ENCODE measurements around the gene MRPS34. TPM values are rescaled to one million over a fixed set of nuclear protein-coding genes. Genes with fewer than 3 reads are reported as not detected.

MRPS34 gene
- polyA plus RNA-seq, 1 donor (not counting 4 experiments of a cell fraction or from before 2014, with no cell fraction given), result 74.3 TPM

DNA sequence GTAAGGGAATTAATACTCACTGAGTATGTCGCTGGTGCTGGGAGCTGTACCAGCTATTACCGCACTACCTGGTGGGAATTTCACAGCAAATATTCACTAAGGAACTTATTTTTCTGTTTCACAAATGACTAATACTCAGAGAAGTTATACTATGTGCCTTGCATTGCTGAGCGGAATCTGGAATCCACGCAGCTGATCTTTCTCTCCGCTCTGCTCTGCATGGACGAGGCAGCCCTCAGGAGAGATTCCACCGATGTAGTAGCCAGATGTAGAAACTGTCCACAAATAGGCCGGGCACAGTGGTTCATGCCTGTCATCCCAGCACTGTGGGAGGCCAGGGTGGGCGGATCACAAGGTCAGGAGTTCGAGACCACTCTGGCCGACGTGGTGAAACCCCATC, 18.7 kb downstream of the MRPS34 start:
- Histone ChIP-seq H3K27ac (ENCODE audit: control insufficient read depth, insufficient read depth, low read length) (peak overlapping the region; percentile 78), H3K79me2 (ENCODE audit: control insufficient read depth, insufficient read depth, low read length) (no peaks in the 10 kb centered on the region), H3K4me2 (ENCODE audit: control insufficient read depth, extremely low read depth, insufficient read depth, low read depth, low read length) (no peak overlapping the region), H3K9ac (ENCODE audit: control insufficient read depth, extremely low read depth, insufficient read depth, low read length) (peak overlapping the region; percentile 64), H3K4me3 (ENCODE audit: control insufficient read depth in 2 of 3, extremely low read depth in 1 of 3, insufficient read depth in 2 of 3, low read depth in 1 of 3, low read length in 3 of 3) (no peak overlapping the region), H3K9me3 (ENCODE audit: control insufficient read depth, low read depth, low read length) (no peaks in the 10 kb centered on the region), H3K36me3 (ENCODE audit: control insufficient read depth in 2 of 2, extremely low read depth in 1 of 2, insufficient read depth in 2 of 2, low read length in 2 of 2) (peaks cover 9 to 23% of the 10 kb centered on the region in 2 experiments), H3K4me1 (ENCODE audit: control insufficient read depth, extremely low read depth, insufficient read depth, low read length) (peaks cover 19% of the 10 kb centered on the region), H3K9me1 (ENCODE audit: control insufficient read depth, extremely low read depth, insufficient read depth, low read length) (peaks cover 2% of the 10 kb centered on the region), H2AFZ (ENCODE audit: control insufficient read depth, low read length) (no peak overlapping the region), H4K20me1 (ENCODE audit: control insufficient read depth, extremely low read depth, insufficient read depth, low read length) (no peaks in the 10 kb centered on the region), H3K27me3 (ENCODE audit: control insufficient read depth, extremely low read depth, insufficient read depth, low read length) (no peaks in the 10 kb centered on the region)
- FAIRE-seq (no peak), DNase-seq (ENCODE audit: low read depth, low spot score) (no peak)
- TF ChIP-seq, protein P1, sequence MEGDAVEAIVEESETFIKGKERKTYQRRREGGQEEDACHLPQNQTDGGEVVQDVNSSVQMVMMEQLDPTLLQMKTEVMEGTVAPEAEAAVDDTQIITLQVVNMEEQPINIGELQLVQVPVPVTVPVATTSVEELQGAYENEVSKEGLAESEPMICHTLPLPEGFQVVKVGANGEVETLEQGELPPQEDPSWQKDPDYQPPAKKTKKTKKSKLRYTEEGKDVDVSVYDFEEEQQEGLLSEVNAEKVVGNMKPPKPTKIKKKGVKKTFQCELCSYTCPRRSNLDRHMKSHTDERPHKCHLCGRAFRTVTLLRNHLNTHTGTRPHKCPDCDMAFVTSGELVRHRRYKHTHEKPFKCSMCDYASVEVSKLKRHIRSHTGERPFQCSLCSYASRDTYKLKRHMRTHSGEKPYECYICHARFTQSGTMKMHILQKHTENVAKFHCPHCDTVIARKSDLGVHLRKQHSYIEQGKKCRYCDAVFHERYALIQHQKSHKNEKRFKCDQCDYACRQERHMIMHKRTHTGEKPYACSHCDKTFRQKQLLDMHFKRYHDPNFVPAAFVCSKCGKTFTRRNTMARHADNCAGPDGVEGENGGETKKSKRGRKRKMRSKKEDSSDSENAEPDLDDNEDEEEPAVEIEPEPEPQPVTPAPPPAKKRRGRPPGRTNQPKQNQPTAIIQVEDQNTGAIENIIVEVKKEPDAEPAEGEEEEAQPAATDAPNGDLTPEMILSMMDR (optimal IDR thresholded peaks at IDR 0.05 in 1 of 3, IDR thresholded peaks at IDR 0.05 in 1 of 3, conservative IDR thresholded peaks at IDR 0.05 in 1 of 3; ENCODE audit: extremely low read depth in 1 of 3, insufficient read depth in 2 of 3, low read length in 3 of 3), result no peak
- TF ChIP-seq EZH2 (IDR thresholded peaks at IDR 0.05; ENCODE audit: low read length), result no peak
- dilution Hi-C loops (cut with MboI; ENCODE audit: extremely low pct_ligation_motif_present, low sequenced_read_pairs), result no loop called here

DNA sequence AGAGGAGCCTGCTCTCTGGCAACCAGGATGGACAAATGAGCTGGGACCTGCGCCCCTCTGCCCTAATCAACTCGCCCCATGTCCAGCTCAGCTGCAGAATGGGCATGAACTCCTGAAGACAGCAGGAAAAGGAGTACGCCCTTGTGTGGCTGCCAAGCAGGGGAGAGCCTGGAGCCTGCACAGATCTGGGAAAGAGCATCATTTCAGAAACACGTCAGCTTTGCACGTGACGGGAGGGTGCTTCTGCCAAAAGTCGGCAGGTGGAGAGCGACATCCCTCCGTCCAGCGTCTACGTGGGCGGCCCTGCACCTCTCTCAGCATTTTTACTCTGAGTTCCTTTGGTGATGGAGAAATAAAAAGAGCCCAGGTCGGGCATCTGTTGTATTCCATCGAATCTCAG, 20.1 kb downstream of the MRPS34 start:
- dilution Hi-C loops (cut with MboI; ENCODE audit: extremely low pct_ligation_motif_present, low sequenced_read_pairs), result no loop called here
- peaks cover 19% of the 10 kb centered on the region for H3K4me1 ChIP-seq (ENCODE audit: control insufficient read depth, extremely low read depth, insufficient read depth, low read length)
- no peaks in the 10 kb centered on the region for H3K9me3 ChIP-seq (ENCODE audit: control insufficient read depth, low read depth, low read length)
- no peak overlapping the region for H3K4me2 ChIP-seq (ENCODE audit: control insufficient read depth, extremely low read depth, insufficient read depth, low read depth, low read length)
- H3K79me2 ChIP-seq (ENCODE audit: control insufficient read depth, insufficient read depth, low read length), result no peaks in the 10 kb centered on the region
- no peak overlapping the region for H3K27ac ChIP-seq (ENCODE audit: control insufficient read depth, insufficient read depth, low read length)
- H4K20me1 ChIP-seq (ENCODE audit: control insufficient read depth, extremely low read depth, insufficient read depth, low read length), result no peaks in the 10 kb centered on the region
- DNase-seq (ENCODE audit: low read depth, low spot score) (no peak), FAIRE-seq (no peak)
- no peak overlapping the region for H3K9ac ChIP-seq (ENCODE audit: control insufficient read depth, extremely low read depth, insufficient read depth, low read length)
- no peaks in the 10 kb centered on the region for H3K27me3 ChIP-seq (ENCODE audit: control insufficient read depth, extremely low read depth, insufficient read depth, low read length)
- H3K9me1 ChIP-seq (ENCODE audit: control insufficient read depth, extremely low read depth, insufficient read depth, low read length), result peaks cover 2% of the 10 kb centered on the region
- H3K36me3 ChIP-seq (ENCODE audit: control insufficient read depth in 2 of 2, extremely low read depth in 1 of 2, insufficient read depth in 2 of 2, low read length in 2 of 2), result peaks cover 14 to 31% of the 10 kb centered on the region in 2 experiments
- no peak overlapping the region for H3K4me3 ChIP-seq (ENCODE audit: control insufficient read depth in 2 of 3, extremely low read depth in 1 of 3, insufficient read depth in 2 of 3, low read depth in 1 of 3, low read length in 3 of 3)
- no peak overlapping the region for H2AFZ ChIP-seq (ENCODE audit: control insufficient read depth, low read length)
- TF ChIP-seq EZH2 (IDR thresholded peaks at IDR 0.05; ENCODE audit: low read length), result no peak
- TF ChIP-seq, protein P1 (optimal IDR thresholded peaks at IDR 0.05 in 1 of 3, IDR thresholded peaks at IDR 0.05 in 1 of 3, conservative IDR thresholded peaks at IDR 0.05 in 1 of 3; ENCODE audit: extremely low read depth in 1 of 3, insufficient read depth in 2 of 3, low read length in 3 of 3), result no peak

All from keratinocyte (primary cell).